ENCODE measurements around the gene ALOX12.
"Not testable (repeated sequence)": the region's sequence is repeated elsewhere in the genome, so short reads cannot be mapped to it uniquely, and the experiment has no call there.

The ALOX12 gene

GRCh38 chr17:7045492-7046126 is 49.8 kb downstream of the ALOX12 start:
- H3K27ac ChIP-seq (ENCODE audit: insufficient read depth, low read depth, low read length, poor library complexity, severe bottlenecking): no peak overlapping the region
- no peaks in the 10 kb centered on the region for H3K9me3 ChIP-seq (ENCODE audit: control insufficient read depth, low read length)
- H3K4me1 ChIP-seq (ENCODE audit: control insufficient read depth, insufficient read depth, low read length): peaks cover 32% of the 10 kb centered on the region
- peaks cover 61% of the 10 kb centered on the region for H3K27me3 ChIP-seq (ENCODE audit: control insufficient read depth, insufficient read depth, low read length, poor library complexity, severe bottlenecking)
- no peaks in the 10 kb centered on the region for H3K36me3 ChIP-seq (ENCODE audit: control insufficient read depth, insufficient read depth, low read length)
- WGBS, 2 experiments: 28 to 32% methylated on average over 5 of the region's 5 CpGs
- peak overlapping the region; percentile 37 for H3K4me3 ChIP-seq (ENCODE audit: insufficient read depth, low read depth, low read length)

DNA sequence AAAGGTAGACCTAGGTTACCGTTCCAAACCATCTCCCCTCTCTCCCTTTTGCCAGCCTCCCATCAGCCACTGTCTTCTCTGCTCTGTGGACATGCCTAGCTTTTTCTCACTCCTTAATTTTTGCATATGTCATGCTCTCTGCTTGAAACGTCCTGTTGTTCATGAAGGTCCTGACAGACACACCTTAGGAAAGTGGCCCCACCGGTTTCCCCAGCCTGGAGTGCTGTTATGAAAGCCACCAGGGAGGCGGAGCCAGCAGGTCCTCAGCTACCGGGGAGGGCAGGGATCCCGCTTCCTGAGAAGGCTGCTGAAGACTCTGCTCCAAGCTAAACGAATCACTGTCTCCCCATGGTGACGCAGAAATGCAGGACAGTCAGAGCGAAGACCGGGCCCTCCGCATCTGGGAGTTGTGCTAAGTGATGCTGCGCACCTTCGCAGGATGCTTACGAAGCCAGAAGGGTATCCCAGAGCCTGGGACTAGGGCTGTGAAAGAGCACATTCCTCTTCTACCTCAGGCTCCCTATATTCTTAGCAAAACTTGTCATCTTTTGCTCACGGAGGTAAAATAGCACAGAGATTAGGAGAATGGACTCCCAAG is 50.4 kb downstream of the ALOX12 start:
- Histone ChIP-seq H3K9me3 (ENCODE audit: control insufficient read depth, low read length) (no peaks in the 10 kb centered on the region), H3K4me1 (ENCODE audit: control insufficient read depth, insufficient read depth, low read length) (peaks cover 31% of the 10 kb centered on the region), H3K27ac (ENCODE audit: insufficient read depth, low read depth, low read length, poor library complexity, severe bottlenecking) (no peak overlapping the region), H3K27me3 (ENCODE audit: control insufficient read depth, insufficient read depth, low read length, poor library complexity, severe bottlenecking) (peaks cover 59% of the 10 kb centered on the region), H3K4me3 (ENCODE audit: insufficient read depth, low read depth, low read length) (peak overlapping the region; percentile 37), H3K36me3 (ENCODE audit: control insufficient read depth, insufficient read depth, low read length) (no peaks in the 10 kb centered on the region)
- WGBS, 2 experiments: 5 to 6% methylated on average over 15 of the region's 15 CpGs

- H3K9me3 ChIP-seq (ENCODE audit: control insufficient read depth, low read length); H3K27ac ChIP-seq (ENCODE audit: insufficient read depth, low read depth, low read length, poor library complexity, severe bottlenecking); H3K36me3 ChIP-seq (ENCODE audit: control insufficient read depth, insufficient read depth, low read length): not testable (repeated sequence)
- 19% methylated on average over 26 of the region's 26 CpGs for WGBS, 2 experiments
- peaks cover 26% of the 10 kb centered on the region for H3K4me1 ChIP-seq (ENCODE audit: control insufficient read depth, insufficient read depth, low read length)
- peak overlapping the region; percentile 37 for H3K4me3 ChIP-seq (ENCODE audit: insufficient read depth, low read depth, low read length)
- H3K27me3 ChIP-seq (ENCODE audit: control insufficient read depth, insufficient read depth, low read length, poor library complexity, severe bottlenecking): peaks cover 52% of the 10 kb centered on the region
Measured at GRCh38 chr17:7046725-7047397, 51.0 kb downstream of the ALOX12 start.

DNA sequence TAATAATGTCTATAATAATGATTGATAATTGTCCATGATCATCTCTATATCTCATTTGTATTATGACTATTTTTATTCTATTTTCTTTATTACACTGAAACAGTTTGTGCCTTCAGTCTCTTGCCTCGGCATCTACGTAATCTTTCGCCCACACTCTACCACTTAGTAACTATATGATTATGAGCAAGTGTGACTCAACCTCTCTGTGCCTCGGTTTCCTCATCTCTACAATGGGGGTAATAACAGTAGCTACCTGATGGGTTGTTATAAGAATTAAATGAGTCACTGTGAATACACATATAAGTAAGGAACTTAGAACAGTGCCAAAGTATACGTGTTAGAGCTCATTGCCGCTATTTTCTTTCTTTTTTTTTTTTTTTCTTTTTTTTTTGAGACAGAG is 51.7 kb downstream of the ALOX12 start:
- no peaks in the 10 kb centered on the region for H3K36me3 ChIP-seq (ENCODE audit: control insufficient read depth, insufficient read depth, low read length)
- peaks cover 45% of the 10 kb centered on the region for H3K27me3 ChIP-seq (ENCODE audit: control insufficient read depth, insufficient read depth, low read length, poor library complexity, severe bottlenecking)
- peaks cover 19% of the 10 kb centered on the region for H3K4me1 ChIP-seq (ENCODE audit: control insufficient read depth, insufficient read depth, low read length)
- no peaks in the 10 kb centered on the region for H3K9me3 ChIP-seq (ENCODE audit: control insufficient read depth, low read length)
- WGBS, 2 experiments: 94 to 96% methylated on average over 6 of the region's 6 CpGs
- no peak overlapping the region for H3K4me3 ChIP-seq (ENCODE audit: insufficient read depth, low read depth, low read length)
- H3K27ac ChIP-seq (ENCODE audit: insufficient read depth, low read depth, low read length, poor library complexity, severe bottlenecking): no peak overlapping the region

DNA sequence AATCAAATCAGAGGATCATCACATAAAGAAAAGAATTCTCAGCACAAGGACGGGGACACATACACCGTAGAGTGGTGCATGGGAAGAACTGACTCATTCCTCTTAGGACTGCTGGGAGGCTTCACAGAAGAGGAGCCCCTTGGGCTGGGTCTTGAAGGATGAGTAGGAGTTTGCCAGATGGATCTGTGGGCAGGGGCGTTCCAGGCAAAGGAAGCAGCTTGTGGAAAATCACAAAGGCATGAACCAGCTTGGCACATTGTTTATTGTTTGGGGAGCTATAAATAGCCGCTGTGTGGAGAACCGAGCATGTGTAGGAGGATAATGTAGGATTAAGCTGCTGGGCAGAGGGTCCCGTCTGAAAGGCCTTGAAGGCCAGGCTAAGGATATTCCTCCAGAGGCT is 53.1 kb downstream of the ALOX12 start:
- peaks cover 34% of the 10 kb centered on the region for H3K27me3 ChIP-seq (ENCODE audit: control insufficient read depth, insufficient read depth, low read length, poor library complexity, severe bottlenecking)
- H3K4me3 ChIP-seq (ENCODE audit: insufficient read depth, low read depth, low read length): no peak overlapping the region
- no peak overlapping the region for H3K27ac ChIP-seq (ENCODE audit: insufficient read depth, low read depth, low read length, poor library complexity, severe bottlenecking)
- peaks cover 8% of the 10 kb centered on the region for H3K4me1 ChIP-seq (ENCODE audit: control insufficient read depth, insufficient read depth, low read length)
- no peaks in the 10 kb centered on the region for H3K36me3 ChIP-seq (ENCODE audit: control insufficient read depth, insufficient read depth, low read length)
- WGBS, 2 experiments: 82 to 86% methylated on average over 6 of the region's 6 CpGs
- no peaks in the 10 kb centered on the region for H3K9me3 ChIP-seq (ENCODE audit: control insufficient read depth, low read length)

DNA sequence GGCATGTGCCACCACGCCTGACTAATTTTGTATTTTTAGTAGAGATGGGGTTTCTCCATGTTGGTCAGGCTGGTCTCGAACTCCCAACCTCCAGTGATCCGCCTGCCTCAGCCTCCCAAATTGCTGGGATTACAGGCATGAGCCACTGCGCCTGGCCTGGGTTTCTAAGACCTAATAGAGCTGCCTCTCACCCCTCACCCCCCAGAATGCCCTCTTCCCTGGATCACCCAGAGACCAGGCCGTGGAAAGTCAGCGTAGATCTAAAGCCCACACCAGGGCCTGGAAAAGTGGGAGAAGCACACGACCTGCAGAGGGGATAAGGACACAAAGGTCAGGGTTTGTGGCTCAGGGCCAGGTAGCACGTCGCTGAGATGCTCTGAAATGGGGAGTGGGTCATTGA is 54.7 kb downstream of the ALOX12 start:
- not testable (repeated sequence) for H3K4me3 ChIP-seq (ENCODE audit: insufficient read depth, low read depth, low read length); H3K4me1 ChIP-seq (ENCODE audit: control insufficient read depth, insufficient read depth, low read length); H3K9me3 ChIP-seq (ENCODE audit: control insufficient read depth, low read length); H3K36me3 ChIP-seq (ENCODE audit: control insufficient read depth, insufficient read depth, low read length); H3K27ac ChIP-seq (ENCODE audit: insufficient read depth, low read depth, low read length, poor library complexity, severe bottlenecking)
- 90% methylated on average over 9 of the region's 9 CpGs for WGBS, 2 experiments
- H3K27me3 ChIP-seq (ENCODE audit: control insufficient read depth, insufficient read depth, low read length, poor library complexity, severe bottlenecking): peaks cover 18% of the 10 kb centered on the region

DNA sequence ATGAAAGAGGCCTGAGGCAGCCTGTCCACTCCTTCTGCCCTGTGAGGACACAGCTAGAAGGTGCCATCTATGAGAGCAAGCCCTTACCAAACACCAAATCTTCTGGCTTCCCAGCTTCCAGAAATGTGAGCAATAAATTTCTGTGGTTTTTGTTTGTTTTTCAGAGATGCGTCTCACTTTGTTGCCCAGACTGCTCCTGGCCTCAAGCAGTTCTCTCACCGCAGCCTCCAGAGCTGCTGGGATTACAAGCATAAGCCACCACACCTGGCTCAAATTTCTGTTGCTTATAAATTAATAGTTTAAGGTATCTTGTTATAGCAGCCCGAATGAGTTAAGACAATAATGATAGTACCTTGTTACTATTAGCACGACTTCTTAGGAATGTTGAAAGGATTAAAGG is 60.5 kb downstream of the ALOX12 start:
- H3K36me3 ChIP-seq (ENCODE audit: control insufficient read depth, insufficient read depth, low read length): no peaks in the 10 kb centered on the region
- no peaks in the 10 kb centered on the region for H3K9me3 ChIP-seq (ENCODE audit: control insufficient read depth, low read length)
- peaks cover 3% of the 10 kb centered on the region for H3K27me3 ChIP-seq (ENCODE audit: control insufficient read depth, insufficient read depth, low read length, poor library complexity, severe bottlenecking)
- H3K4me3 ChIP-seq (ENCODE audit: insufficient read depth, low read depth, low read length): no peak overlapping the region
- 95% methylated on average over 4 of the region's 4 CpGs for WGBS, 2 experiments
- H3K27ac ChIP-seq (ENCODE audit: insufficient read depth, low read depth, low read length, poor library complexity, severe bottlenecking): no peak overlapping the region
- no peaks in the 10 kb centered on the region for H3K4me1 ChIP-seq (ENCODE audit: control insufficient read depth, insufficient read depth, low read length)

GRCh38 chr17:7058831-7059447 is 63.1 kb downstream of the ALOX12 start:
- WGBS, 2 experiments: 92% methylated on average over 7 of the region's 7 CpGs
- no peaks in the 10 kb centered on the region for H3K9me3 ChIP-seq (ENCODE audit: control insufficient read depth, low read length)
- peaks cover 10% of the 10 kb centered on the region for H3K4me1 ChIP-seq (ENCODE audit: control insufficient read depth, insufficient read depth, low read length)
- no peaks in the 10 kb centered on the region for H3K36me3 ChIP-seq (ENCODE audit: control insufficient read depth, insufficient read depth, low read length)
- no peaks in the 10 kb centered on the region for H3K27me3 ChIP-seq (ENCODE audit: control insufficient read depth, insufficient read depth, low read length, poor library complexity, severe bottlenecking)
- no peak overlapping the region for H3K4me3 ChIP-seq (ENCODE audit: insufficient read depth, low read depth, low read length)
- H3K27ac ChIP-seq (ENCODE audit: insufficient read depth, low read depth, low read length, poor library complexity, severe bottlenecking): no peak overlapping the region

Measured in ectodermal cell (in vitro differentiated cells).